Panc1 (cell line): Measurements from ENCODE around the gene CACNA2D3. TPM values are rescaled to one million over a fixed set of nuclear protein-coding genes. Genes with fewer than 3 reads are reported as not detected.

ENCODE experiments used
- ATAC-seq: fragments of 200-7000 bp; cut with Tn5 transposase; 2 replicates; pipeline ENCODE4 v1.9.1; 2020; ENCODE audit warnings: mild to moderate bottlenecking, moderate library complexity
- BruUV-seq: library from RNA; stranded (reverse); fragments of 400-500 nt; replicated peaks from 2 replicates; lab custom pipeline; 2021; lab: Mats Ljungman, UMichigan
- CTCF ChIA-PET: fragments of 300-600 bp; sonication (Branson Sonifier 250); formaldehyde crosslinking; loops from one replicate; lab custom pipeline; 2022; ENCODE audit warnings: antibody characterized with exemption; lab: Charles Lee
- POLR2A ChIA-PET: fragments of 300-600 bp; sonication (Branson Sonifier 250); formaldehyde crosslinking; loops from one replicate; lab custom pipeline; 2022; ENCODE audit warnings: antibody characterized with exemption; lab: Charles Lee
- DNase-seq: peaks from one replicate; pipeline ENCODE4 v3.0.0-alpha.2; 2010; ENCODE audit warnings: low read depth, low spot score
- H3K27ac ChIP-seq: 2 replicates; pipeline ENCODE4 v1.5.1; 2011; ENCODE audit warnings: mild to moderate bottlenecking, low read length, inconsistent platforms
- H3K27me3 ChIP-seq: fragments of 200-500 bp; sonication (Bioruptor generic); 2 replicates; pipeline ENCODE4 v1.6.0; 2014; ENCODE audit warnings: low read length, inconsistent platforms; ENCODE audit not compliant: control insufficient read depth, insufficient read depth
- H3K36me3 ChIP-seq: fragments of 200-500 bp; sonication (Bioruptor generic); 2 replicates; pipeline ENCODE4 v1.5.1; 2014; ENCODE audit warnings: inconsistent platforms, mild to moderate bottlenecking, low read length, moderate library complexity; ENCODE audit not compliant: control insufficient read depth, insufficient read depth
- H3K4me1 ChIP-seq: 2 replicates; pipeline ENCODE4 v1.5.1; 2011; ENCODE audit warnings: inconsistent platforms, mild to moderate bottlenecking, low read length, moderate library complexity; ENCODE audit not compliant: control insufficient read depth, insufficient read depth
- H3K4me3 ChIP-seq, 2 experiments: 2 replicates each; pipeline ENCODE4 v1.5.1; 2011 to 2012; ENCODE audit warnings: low read depth in 2 of 2, low read length in 2 of 2, mild to moderate bottlenecking in 2 of 2, inconsistent platforms in 1 of 2, moderate library complexity in 1 of 2
- H3K9me3 ChIP-seq: fragments of 200-500 bp; sonication (Bioruptor generic); 2 replicates; pipeline ENCODE4 v1.5.1; 2014; ENCODE audit warnings: low read depth, mild to moderate bottlenecking, inconsistent platforms, low read length, moderate library complexity; ENCODE audit not compliant: control insufficient read depth, insufficient read depth
- CTCF ChIP-seq: fragments of 450-650 bp; IDR thresholded peaks from 2 replicates; pipeline ENCODE4 v1.5.1; 2017; ENCODE audit warnings: mild to moderate bottlenecking
- POLR2AphosphoS5 ChIP-seq: IDR thresholded peaks from 2 replicates; pipeline ENCODE4 v1.6.1; 2012; ENCODE audit warnings: mild to moderate bottlenecking, low read depth, low read length, moderate library complexity
- REST ChIP-seq, 2 experiments: IDR thresholded peaks; 2 replicates each; pipeline ENCODE4 v1.6.1; 2011 to 2012; ENCODE audit warnings: low read depth in 2 of 2, control low read depth in 1 of 2, low read length in 1 of 2, mild to moderate bottlenecking in 1 of 2, moderate library complexity in 1 of 2; ENCODE audit not compliant: insufficient read depth in 1 of 2
- SIN3A ChIP-seq: IDR thresholded peaks from 2 replicates; pipeline ENCODE4 v1.6.1; 2012; ENCODE audit warnings: low read depth, mild to moderate bottlenecking, low read length, moderate library complexity, borderline replicate concordance; ENCODE audit not compliant: insufficient read depth
- TCF7L2 ChIP-seq: IDR thresholded peaks from 2 replicates; pipeline ENCODE4 v1.6.1; 2011; ENCODE audit warnings: mild to moderate bottlenecking, low read depth, low read length, inconsistent platforms
- in situ Hi-C: cut with HindIII; loops from 2 replicates; pipeline ENCODE4 v1.10.0; 2016; ENCODE audit warnings: low sequenced_read_pairs, low pct_unique_long_range_greater_than_20kb
- intact Hi-C: fragments of 100-400 bp; cut with micrococcal nuclease; formaldehyde crosslinking; loops from one replicate; pipeline ENCODE4 v1.10.0; 2022; ENCODE audit not compliant: unreplicated experiment
- total RNA-seq: library from RNA; stranded (reverse); gene quantifications from one replicate; pipeline ENCODE4 v1.2.1, GENCODE V29; 2021; ENCODE audit not compliant: unreplicated experiment

CACNA2D3 gene
- total RNA-seq, 1 experiment from 2014 or later, result 0.41 TPM

- ChIA-PET POLR2A (interaction anchor here (0.6 kb wide), 1 partner anchor 74 kb away, joined by 3 read pairs; no protein-coding TSS in a partner anchor), CTCF (no interaction called here)
- ATAC-seq, result no peak
- intact Hi-C loops (no loop called here), in situ Hi-C loops (no loop called here)
- H3K36me3 ChIP-seq, result no peaks in the 10 kb centered on the region
- TF ChIP-seq POLR2AphosphoS5, result no peak
- no peak for TF ChIP-seq CTCF
- TF ChIP-seq SIN3A, result no peak
- no peak for TF ChIP-seq REST (IDR thresholded peaks at IDR 0.05; ENCODE audit: insufficient read depth in 1 of 2, low read depth in 2 of 2, low read length in 1 of 2)
- DNase-seq, result no peak
- no peaks in the 10 kb centered on the region for H3K27me3 ChIP-seq
- H3K4me1 ChIP-seq, result no peaks in the 10 kb centered on the region
- no peaks in the 10 kb centered on the region for H3K9me3 ChIP-seq
- H3K27ac ChIP-seq, result no peak overlapping the region
- BruUV-seq, result no TSS peak
- H3K4me3 ChIP-seq, result no peak overlapping the region
Measured at GRCh38 chr3:54915976-54916375, 793.6 kb downstream of the CACNA2D3 start.

GRCh38 chr3:54916732-54917131 is 794.4 kb downstream of the CACNA2D3 start:
- POLR2A ChIA-PET, result no interaction called here
- Histone ChIP-seq H3K4me1 (no peaks in the 10 kb centered on the region), H3K27me3 (no peaks in the 10 kb centered on the region), H3K4me3 (no peak overlapping the region), H3K27ac (no peak overlapping the region), H3K36me3 (no peaks in the 10 kb centered on the region), H3K9me3 (no peaks in the 10 kb centered on the region)
- intact Hi-C loops, result no loop called here
- ATAC-seq, result no peak
- CTCF ChIA-PET, result no interaction called here
- no peak for DNase-seq
- TF ChIP-seq CTCF, result no peak
- TF ChIP-seq SIN3A, result no peak
- no peak for TF ChIP-seq TCF7L2
- TF ChIP-seq REST (IDR thresholded peaks at IDR 0.05; ENCODE audit: insufficient read depth in 1 of 2, low read depth in 2 of 2, low read length in 1 of 2), result no peak
- TF ChIP-seq POLR2AphosphoS5, result no peak
- no TSS peak for BruUV-seq
- in situ Hi-C loops, result no loop called here
